Spleen (tissue), 7 donors: ENCODE data around the gene FAM234B.

Experiments used
- CTCF ChIP-seq, 11 experiments: fragments of 200-600 bp in 7 of 11; fragments of 450-650 bp in 4 of 11; sonication (generic) in 4 of 11; IDR thresholded peaks in 8 of 11; conservative IDR thresholded peaks in 3 of 11; 1 replicate in 7 of 11; 2 replicates in 4 of 11; pipeline versions ENCODE4 v1.4.0 to v1.8.0; 2016 to 2021; ENCODE audit warnings: antibody characterized with exemption in 11 of 11, inconsistent platforms in 4 of 11, mild to moderate bottlenecking in 1 of 11
- POLR2A ChIP-seq, 3 donors: fragments of 450-650 bp; IDR thresholded peaks; one replicate each; pipeline ENCODE4 v1.5.1; 2017; ENCODE audit warnings: antibody characterized with exemption in 3 of 3, mild to moderate bottlenecking in 1 of 3
- POLR2AphosphoS5 ChIP-seq, 3 donors: sonication (generic); formaldehyde crosslinking; IDR thresholded peaks; one replicate each; pipeline ENCODE4 v1.5.1; 2017; ENCODE audit warnings: antibody characterized with exemption in 3 of 3
- donor health status: DM: no; HTN: no; CAD: no; lungs with moderate emphysema.
- donor health status: DM: no; HTN: no; CAD: no.
- donor health status: DM: no; HTN: no; CAD: no.

GRCh38 chr12:13075786-13076570 is 31.8 kb downstream of the FAM234B start:
- TF ChIP-seq CTCF (IDR thresholded peaks at IDR 0.05 in 8 of 11, conservative IDR thresholded peaks at IDR 0.05 in 3 of 11) (no peak), POLR2A (IDR thresholded peaks at IDR 0.05) (no peak), POLR2AphosphoS5 (IDR thresholded peaks at IDR 0.05) (no peak)
